ENCODE results near the gene RNF215. TPM values are rescaled to one million over a fixed set of nuclear protein-coding genes. Genes with fewer than 3 reads are reported as not detected.
"Not testable (repeated sequence)": the region's sequence is repeated elsewhere in the genome, so short reads cannot be mapped to it uniquely, and the experiment has no call there.

The RNF215 gene
- total RNA-seq, 1 donor from 2014 or later, result 10.5 TPM

DNA sequence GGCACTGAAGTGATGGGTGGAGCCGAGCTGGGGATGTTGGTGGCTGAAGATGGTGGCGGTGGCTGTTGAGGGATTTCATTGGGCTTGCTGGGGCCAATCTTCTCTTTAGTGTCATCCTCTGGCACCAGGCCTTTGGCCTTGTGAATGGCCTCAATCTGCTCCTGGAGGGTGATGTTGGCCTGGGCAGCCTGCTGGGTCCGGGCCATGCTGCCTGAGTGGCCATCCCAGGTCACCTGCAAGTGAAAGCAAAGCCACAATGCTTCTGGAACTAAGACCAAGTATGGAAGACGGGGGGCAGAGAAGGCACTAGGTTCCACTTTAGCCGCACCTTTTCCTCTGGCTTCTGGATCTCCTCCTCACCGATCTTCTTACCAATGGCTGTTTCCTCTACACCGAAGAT lies 48.4 kb downstream of the RNF215 start:
- DNase-seq (ENCODE audit: low spot score), result no peak
- intact Hi-C loops (cut with DNase I), result no loop called here

GRCh38 chr22:30338341-30338740 lies 48.9 kb downstream of the RNF215 start:
- intact Hi-C loops (cut with DNase I); DNase-seq (ENCODE audit: low spot score): not testable (repeated sequence)

DNA sequence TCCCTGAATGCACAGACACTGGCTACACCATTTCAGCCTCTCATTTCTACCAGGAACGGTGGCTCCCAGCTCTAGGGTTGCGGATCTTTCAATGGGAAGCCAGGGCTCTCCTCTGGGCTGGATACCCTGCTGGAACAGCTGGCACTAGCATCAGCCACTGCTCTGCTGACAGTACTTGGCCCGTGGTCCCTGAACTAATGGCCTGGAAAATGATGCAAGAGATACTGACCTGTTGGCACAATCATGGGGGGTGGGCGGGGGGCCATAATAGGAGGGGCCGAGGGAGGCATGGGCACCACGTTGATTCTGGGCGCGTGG lies 49.8 kb downstream of the RNF215 start:
- DNase-seq (ENCODE audit: low spot score), result no peak
- intact Hi-C loops (cut with DNase I), result no loop called here

DNA sequence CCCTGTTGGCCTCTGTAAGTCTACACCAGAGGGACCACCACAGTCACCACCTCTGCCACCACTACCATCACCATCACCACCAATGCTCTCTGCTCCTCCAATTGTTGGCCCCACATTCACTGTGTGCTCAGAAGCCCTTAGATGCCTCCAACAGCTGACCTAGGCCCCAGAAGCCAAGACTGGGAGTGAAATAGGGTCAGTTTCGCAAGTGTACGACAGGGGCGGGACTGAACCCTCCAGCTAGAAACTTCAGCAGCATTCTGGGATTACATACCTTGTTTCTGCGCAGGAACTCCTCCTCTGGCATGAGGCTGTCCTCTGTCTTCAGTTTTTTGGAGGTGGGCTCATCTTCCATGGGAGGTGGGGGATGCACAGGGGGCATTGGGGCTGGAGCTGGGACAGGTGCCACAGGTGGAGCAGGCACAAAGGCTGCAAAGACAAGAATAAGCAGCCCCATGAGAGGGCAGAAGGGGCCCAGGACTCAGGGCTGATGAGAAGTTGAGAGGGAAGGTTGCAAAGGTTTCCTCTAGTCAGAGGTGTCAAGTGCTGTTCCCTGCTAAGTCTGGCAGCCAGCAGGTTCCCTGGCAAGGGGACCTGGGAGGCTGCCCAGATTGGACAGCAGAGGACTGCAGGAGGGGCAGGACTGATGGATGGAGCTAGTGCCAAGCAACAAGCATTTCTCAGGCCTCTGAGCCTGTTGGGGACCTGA lies 50.3 kb downstream of the RNF215 start:
- intact Hi-C loops (cut with DNase I), result no loop called here
- peak; percentile 85 for DNase-seq (ENCODE audit: low spot score)

- intact Hi-C loops (cut with DNase I), result no loop called here
- no peak for DNase-seq (ENCODE audit: low spot score)
Observed at GRCh38 chr22:30335236-30335635, 52.0 kb downstream of the RNF215 start.

- DNase-seq (ENCODE audit: low spot score), result no peak
- intact Hi-C loops (cut with DNase I), result no loop called here
Observed at GRCh38 chr22:30334646-30335045, 52.6 kb downstream of the RNF215 start.

DNA sequence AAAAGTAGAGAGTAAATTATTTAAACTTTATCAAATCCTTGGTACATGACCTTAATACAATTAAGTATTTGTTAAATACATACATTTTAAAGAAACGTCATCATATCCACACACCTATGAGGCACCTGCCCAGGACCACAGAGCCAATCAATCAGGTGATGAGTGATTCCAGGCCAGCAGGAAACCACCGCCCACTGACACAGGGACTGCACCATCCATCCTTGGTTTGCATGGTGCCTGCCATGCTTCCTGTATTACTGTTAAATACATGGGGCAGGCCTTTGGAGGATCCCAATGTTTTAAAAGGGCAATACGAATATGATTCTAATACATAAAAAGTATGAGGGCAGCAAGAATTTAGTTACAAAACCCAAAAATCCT lies 53.5 kb downstream of the RNF215 start:
- no peak for DNase-seq (ENCODE audit: low spot score)
- intact Hi-C loops (cut with DNase I), result no loop called here

DNA sequence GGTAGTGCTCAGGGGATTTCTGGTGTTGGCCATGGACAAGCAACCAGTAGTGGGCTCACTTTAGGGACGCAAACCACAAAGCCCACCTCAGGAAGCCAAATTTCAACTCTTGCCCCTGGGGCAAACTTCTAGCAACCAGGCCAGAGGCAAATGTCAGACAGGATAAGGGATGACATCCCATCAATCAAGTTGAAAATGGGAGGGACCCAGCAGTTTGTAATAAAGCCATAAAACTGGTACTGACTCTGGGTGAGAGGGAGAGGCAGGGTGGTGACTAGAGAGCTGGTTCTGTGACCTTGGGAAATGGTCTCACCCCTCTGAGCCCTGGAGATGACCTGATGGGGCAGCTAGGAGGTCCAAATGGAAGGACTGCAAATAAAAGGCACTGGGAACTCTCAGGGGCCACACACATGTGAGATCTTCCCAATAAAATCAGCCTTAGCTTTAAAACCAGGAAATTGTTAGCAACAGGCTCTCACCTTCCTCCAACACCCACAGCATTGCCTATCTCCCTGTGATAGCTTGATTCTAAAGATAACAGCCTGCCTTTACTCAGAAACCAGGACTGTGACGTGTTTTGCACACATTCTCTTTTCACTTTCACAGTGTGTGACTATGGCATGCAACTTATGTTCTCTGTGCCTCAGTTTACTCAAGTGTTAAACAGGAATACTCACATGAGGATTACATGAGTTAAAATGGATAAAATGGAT lies 54.1 kb downstream of the RNF215 start:
- intact Hi-C loops (cut with DNase I), result no loop called here
- DNase-seq (ENCODE audit: low spot score), result no peak

DNA sequence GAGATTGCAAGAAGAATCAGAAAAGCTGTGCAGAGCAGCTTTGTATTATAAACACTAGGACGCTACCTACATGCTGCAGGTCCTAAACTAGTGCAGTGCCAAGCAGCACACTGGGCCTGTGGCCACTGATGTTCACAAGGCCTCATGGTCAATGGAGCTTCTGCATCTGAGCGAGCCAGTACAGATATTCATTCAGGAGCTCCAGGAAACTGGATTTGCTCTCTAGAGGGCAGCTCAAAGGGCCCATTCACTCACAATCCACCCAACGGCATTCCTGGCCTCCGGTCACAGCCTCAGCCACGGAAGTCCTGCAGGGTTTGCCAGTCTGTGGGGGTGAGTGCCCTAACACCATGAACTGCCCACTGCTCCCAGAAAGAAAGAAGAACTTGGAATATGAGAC lies 54.7 kb downstream of the RNF215 start:
- DNase-seq (ENCODE audit: low spot score), result no peak
- intact Hi-C loops (cut with DNase I), result no loop called here

Other genes with a start within 250 kb of the RNF215 start
- 0.78 TPM for gene LIF, start 140.7 kb downstream of the RNF215 start, total RNA-seq
- 0.32 TPM for gene OSM, start 120.6 kb downstream of the RNF215 start, total RNA-seq
- 5.0 TPM for gene CASTOR1, start 97.9 kb downstream of the RNF215 start, total RNA-seq
- gene TBC1D10A, start 60.5 kb downstream of the RNF215 start, total RNA-seq, result 5.7 TPM
- 106 TPM for gene SF3A1, start 30.5 kb downstream of the RNF215 start, total RNA-seq
- gene CCDC157, start 30.4 kb downstream of the RNF215 start, total RNA-seq, result 0.78 TPM
- 1.3 TPM for gene SEC14L2, start 9.6 kb upstream of the RNF215 start, total RNA-seq
- 10.2 TPM for gene MTFP1, start 38.4 kb upstream of the RNF215 start, total RNA-seq
- not detected for gene SEC14L3, start 84.6 kb upstream of the RNF215 start, total RNA-seq
- 0.11 TPM for gene SEC14L4, start 118.3 kb upstream of the RNF215 start, total RNA-seq
- 0.40 TPM for gene SEC14L6, start 159.3 kb upstream of the RNF215 start, total RNA-seq
- gene GAL3ST1, start 187.3 kb upstream of the RNF215 start, total RNA-seq, result 0.32 TPM
- 28.1 TPM for gene PES1, start 204.5 kb upstream of the RNF215 start, total RNA-seq
- gene TCN2, start 219.8 kb upstream of the RNF215 start, total RNA-seq, result 10.3 TPM
- 4.2 TPM for gene SLC35E4, start 248.4 kb upstream of the RNF215 start, total RNA-seq

Measured in cardiac septum (tissue), 1 donor.